ENCODE measurements around the gene INHBC.

- TF ChIP-seq CTCF (IDR thresholded peaks at IDR 0.05) (no peak), POLR2A (IDR thresholded peaks at IDR 0.05) (no peak)
These were observed 42.6 kb downstream of the INHBC start for GRCh38 chr12:57476993-57477709.

Measured in testis (tissue), 2 donors.